Measurements from ENCODE around the gene RBM33. TPM values are rescaled to one million over a fixed set of nuclear protein-coding genes. Genes with fewer than 3 reads are reported as not detected.

RBM33 gene
- total and polyA plus RNA-seq, 3 experiments from 2014 or later: 68.5 to 71.6 (median 68.7) TPM

- Histone ChIP-seq H3K27me3 (ENCODE audit: insufficient read depth, low read length, poor library complexity, severe bottlenecking) (no peaks in the 10 kb centered on the region), H3K9me3 (ENCODE audit: low read length) (no peaks in the 10 kb centered on the region), H3K27ac (ENCODE audit: low read depth, low read length) (no peak overlapping the region), H3K36me3 (ENCODE audit: insufficient read depth, low read length) (peaks cover 11% of the 10 kb centered on the region), H3K4me1 (ENCODE audit: insufficient read depth, low read length) (no peaks in the 10 kb centered on the region), H3K4me3 (ENCODE audit: low read length) (no peak overlapping the region)
- H3K4me3 Mint-ChIP-seq: no peak overlapping the region
- peaks cover 0 to 73% (median 3%) of the 10 kb centered on the region in 3 donors for H3K36me3 Mint-ChIP-seq
- no peaks in the 10 kb centered on the region for H3K9me3 Mint-ChIP-seq
- peaks cover 35 to 66% (median 58%) of the 10 kb centered on the region in 3 donors for H3K4me1 Mint-ChIP-seq
- no peak for DNase-seq
- POLR2A ChIA-PET: no interaction called here
- H3K27ac Mint-ChIP-seq: peak overlapping the region in 5 of 8 donors; percentile 1 to 87 (median 58)
- H3K27me3 Mint-ChIP-seq: no peaks in the 10 kb centered on the region
- CTCF ChIA-PET: no interaction called here
Observed at GRCh38 chr7:155722118-155722517, 77.7 kb downstream of the RBM33 start.

GRCh38 chr7:155722936-155723335, 78.5 kb downstream of the RBM33 start:
- Histone ChIP-seq H3K27me3 (ENCODE audit: insufficient read depth, low read length, poor library complexity, severe bottlenecking) (no peaks in the 10 kb centered on the region), H3K27ac (ENCODE audit: low read depth, low read length) (no peak overlapping the region), H3K36me3 (ENCODE audit: insufficient read depth, low read length) (peaks cover 6% of the 10 kb centered on the region), H3K9me3 (ENCODE audit: low read length) (no peaks in the 10 kb centered on the region), H3K4me3 (ENCODE audit: low read length) (no peak overlapping the region), H3K4me1 (ENCODE audit: insufficient read depth, low read length) (no peaks in the 10 kb centered on the region)
- CTCF ChIA-PET: no interaction called here
- H3K4me3 Mint-ChIP-seq: no peak overlapping the region
- no peaks in the 10 kb centered on the region for H3K9me3 Mint-ChIP-seq
- DNase-seq: no peak
- no peak overlapping the region for H3K27ac Mint-ChIP-seq
- H3K36me3 Mint-ChIP-seq: peaks cover 0 to 72% (median 3%) of the 10 kb centered on the region in 3 donors
- POLR2A ChIA-PET: no interaction called here
- H3K4me1 Mint-ChIP-seq: peaks cover 28 to 58% (median 51%) of the 10 kb centered on the region in 3 donors
- H3K27me3 Mint-ChIP-seq: no peaks in the 10 kb centered on the region

GRCh38 chr7:155724327-155725005, 80.0 kb downstream of the RBM33 start:
- Histone ChIP-seq H3K27ac (ENCODE audit: low read depth, low read length) (no peak overlapping the region), H3K9me3 (ENCODE audit: low read length) (no peaks in the 10 kb centered on the region), H3K4me1 (ENCODE audit: insufficient read depth, low read length) (no peaks in the 10 kb centered on the region), H3K27me3 (ENCODE audit: insufficient read depth, low read length, poor library complexity, severe bottlenecking) (no peaks in the 10 kb centered on the region), H3K36me3 (ENCODE audit: insufficient read depth, low read length) (peaks cover 16% of the 10 kb centered on the region), H3K4me3 (ENCODE audit: low read length) (no peak overlapping the region)
- Mint-ChIP-seq H3K27ac (peak overlapping the region in 5 of 8 donors; percentile 5 to 60 (median 37)), H3K4me1 (peaks cover 30 to 64% (median 53%) of the 10 kb centered on the region in 3 donors), H3K36me3 (peaks cover 0 to 76% (median 6%) of the 10 kb centered on the region in 3 donors), H3K4me3 (no peak overlapping the region), H3K9me3 (no peaks in the 10 kb centered on the region), H3K27me3 (no peaks in the 10 kb centered on the region)
- DNase-seq: no peak
- CTCF ChIA-PET: interaction anchor here (0.9 kb wide), 1 partner anchor 126 kb away, joined by 3 read pairs; no protein-coding TSS in a partner anchor
- POLR2A ChIA-PET: no interaction called here

GRCh38 chr7:155725006-155725355, 80.5 kb downstream of the RBM33 start:
- Mint-ChIP-seq H3K9me3 (no peaks in the 10 kb centered on the region), H3K4me1 (peaks cover 32 to 67% (median 56%) of the 10 kb centered on the region in 3 donors), H3K27ac (peak overlapping the region in 3 of 8 donors; percentile 37 to 60 (median 56)), H3K36me3 (peaks cover 0 to 77% (median 9%) of the 10 kb centered on the region in 3 donors), H3K4me3 (no peak overlapping the region), H3K27me3 (no peaks in the 10 kb centered on the region)
- no peak overlapping the region for H3K4me3 ChIP-seq (ENCODE audit: low read length)
- no peak overlapping the region for H3K27ac ChIP-seq (ENCODE audit: low read depth, low read length)
- no peaks in the 10 kb centered on the region for H3K4me1 ChIP-seq (ENCODE audit: insufficient read depth, low read length)
- H3K27me3 ChIP-seq (ENCODE audit: insufficient read depth, low read length, poor library complexity, severe bottlenecking): no peaks in the 10 kb centered on the region
- H3K9me3 ChIP-seq (ENCODE audit: low read length): no peaks in the 10 kb centered on the region
- peaks cover 16% of the 10 kb centered on the region for H3K36me3 ChIP-seq (ENCODE audit: insufficient read depth, low read length)
- DNase-seq: no peak
- CTCF ChIA-PET: interaction anchor here (0.9 kb wide), 1 partner anchor 126 kb away, joined by 3 read pairs; no protein-coding TSS in a partner anchor
- POLR2A ChIA-PET: no interaction called here

GRCh38 chr7:155727616-155728015, 83.2 kb downstream of the RBM33 start:
- Histone ChIP-seq H3K27me3 (ENCODE audit: insufficient read depth, low read length, poor library complexity, severe bottlenecking) (no peaks in the 10 kb centered on the region), H3K36me3 (ENCODE audit: insufficient read depth, low read length) (peaks cover 16% of the 10 kb centered on the region), H3K9me3 (ENCODE audit: low read length) (no peaks in the 10 kb centered on the region), H3K27ac (ENCODE audit: low read depth, low read length) (no peak overlapping the region), H3K4me3 (ENCODE audit: low read length) (no peak overlapping the region), H3K4me1 (ENCODE audit: insufficient read depth, low read length) (peaks cover 5% of the 10 kb centered on the region)
- Mint-ChIP-seq H3K27ac (peak overlapping the region in 1 of 8 donors; percentile 72), H3K9me3 (no peaks in the 10 kb centered on the region), H3K4me3 (no peak overlapping the region), H3K4me1 (peaks cover 35 to 69% (median 55%) of the 10 kb centered on the region in 3 donors), H3K27me3 (no peaks in the 10 kb centered on the region), H3K36me3 (peaks cover 0 to 81% (median 11%) of the 10 kb centered on the region in 3 donors)
- ChIA-PET CTCF (interaction anchor here (0.9 to 1.5 kb wide), 3 partner anchors 26 to 129 kb away, joined by 3 to 4 read pairs (median 4); no protein-coding TSS in a partner anchor), POLR2A (no interaction called here)
- no peak for DNase-seq

- Mint-ChIP-seq H3K9me3 (no peaks in the 10 kb centered on the region), H3K27me3 (no peaks in the 10 kb centered on the region), H3K27ac (peak overlapping the region in 2 of 8 donors; percentile 8 to 14), H3K36me3 (peaks cover 0 to 82% (median 11%) of the 10 kb centered on the region in 3 donors), H3K4me3 (no peak overlapping the region), H3K4me1 (peaks cover 40 to 71% (median 60%) of the 10 kb centered on the region in 3 donors)
- ChIA-PET POLR2A (no interaction called here), CTCF (interaction anchor here (1.5 kb wide), 1 partner anchor 40 kb away, joined by 4 read pairs; no protein-coding TSS in a partner anchor)
- no peaks in the 10 kb centered on the region for H3K9me3 ChIP-seq (ENCODE audit: low read length)
- peaks cover 14% of the 10 kb centered on the region for H3K36me3 ChIP-seq (ENCODE audit: insufficient read depth, low read length)
- H3K4me3 ChIP-seq (ENCODE audit: low read length): no peak overlapping the region
- no peak for DNase-seq
- H3K27ac ChIP-seq (ENCODE audit: low read depth, low read length): no peak overlapping the region
- H3K27me3 ChIP-seq (ENCODE audit: insufficient read depth, low read length, poor library complexity, severe bottlenecking): no peaks in the 10 kb centered on the region
- peaks cover 10% of the 10 kb centered on the region for H3K4me1 ChIP-seq (ENCODE audit: insufficient read depth, low read length)
Observed at GRCh38 chr7:155728116-155728515, 83.7 kb downstream of the RBM33 start.

- no peak for DNase-seq
- no peaks in the 10 kb centered on the region for H3K27me3 ChIP-seq (ENCODE audit: insufficient read depth, low read length, poor library complexity, severe bottlenecking)
- Mint-ChIP-seq H3K4me1 (peaks cover 49 to 75% (median 73%) of the 10 kb centered on the region in 3 donors), H3K4me3 (no peak overlapping the region), H3K9me3 (no peaks in the 10 kb centered on the region), H3K36me3 (peaks cover 0 to 78% (median 9%) of the 10 kb centered on the region in 3 donors), H3K27ac (peak overlapping the region in 4 of 8 donors; percentile 2 to 82 (median 66)), H3K27me3 (no peaks in the 10 kb centered on the region)
- peaks cover 15% of the 10 kb centered on the region for H3K4me1 ChIP-seq (ENCODE audit: insufficient read depth, low read length)
- ChIA-PET CTCF (no interaction called here), POLR2A (no interaction called here)
- no peak overlapping the region for H3K27ac ChIP-seq (ENCODE audit: low read depth, low read length)
- peaks cover 10% of the 10 kb centered on the region for H3K36me3 ChIP-seq (ENCODE audit: insufficient read depth, low read length)
- H3K4me3 ChIP-seq (ENCODE audit: low read length): no peak overlapping the region
- no peaks in the 10 kb centered on the region for H3K9me3 ChIP-seq (ENCODE audit: low read length)
Observed at GRCh38 chr7:155729847-155730246, 85.4 kb downstream of the RBM33 start.

- Histone ChIP-seq H3K4me3 (ENCODE audit: low read length) (no peak overlapping the region), H3K27ac (ENCODE audit: low read depth, low read length) (no peak overlapping the region), H3K27me3 (ENCODE audit: insufficient read depth, low read length, poor library complexity, severe bottlenecking) (no peaks in the 10 kb centered on the region), H3K4me1 (ENCODE audit: insufficient read depth, low read length) (peaks cover 15% of the 10 kb centered on the region), H3K36me3 (ENCODE audit: insufficient read depth, low read length) (peaks cover 10% of the 10 kb centered on the region), H3K9me3 (ENCODE audit: low read length) (no peaks in the 10 kb centered on the region)
- H3K27ac Mint-ChIP-seq: peak overlapping the region in 3 of 8 donors; percentile 2 to 59 (median 43)
- H3K4me1 Mint-ChIP-seq: peaks cover 51 to 78% (median 73%) of the 10 kb centered on the region in 3 donors
- H3K27me3 Mint-ChIP-seq: no peaks in the 10 kb centered on the region
- POLR2A ChIA-PET: no interaction called here
- H3K36me3 Mint-ChIP-seq: peaks cover 0 to 79% (median 9%) of the 10 kb centered on the region in 3 donors
- no peak overlapping the region for H3K4me3 Mint-ChIP-seq
- no peak for DNase-seq
- CTCF ChIA-PET: interaction anchor here (1.1 to 1.5 kb wide), 2 partner anchors 87 to 132 kb away, joined by 3 to 4 read pairs; partner anchors contain the start of gene RBM33
- H3K9me3 Mint-ChIP-seq: no peaks in the 10 kb centered on the region
Observed at GRCh38 chr7:155731380-155731779, 86.9 kb downstream of the RBM33 start.

All from CD8-positive, alpha-beta memory T cell (primary cell).